GM19452 (cell line): Measurements from ENCODE around the gene GLRA1.
"Not testable (repeated sequence)": the region's sequence is repeated elsewhere in the genome, so short reads cannot be mapped to it uniquely, and the experiment has no call there.

Experiments
- ATAC-seq: cut with Tn5 transposase; IDR thresholded peaks from one replicate; pipeline ENCODE4 v1.9.1; 2021; ENCODE audit not compliant: unreplicated experiment

Gene GLRA1

DNA sequence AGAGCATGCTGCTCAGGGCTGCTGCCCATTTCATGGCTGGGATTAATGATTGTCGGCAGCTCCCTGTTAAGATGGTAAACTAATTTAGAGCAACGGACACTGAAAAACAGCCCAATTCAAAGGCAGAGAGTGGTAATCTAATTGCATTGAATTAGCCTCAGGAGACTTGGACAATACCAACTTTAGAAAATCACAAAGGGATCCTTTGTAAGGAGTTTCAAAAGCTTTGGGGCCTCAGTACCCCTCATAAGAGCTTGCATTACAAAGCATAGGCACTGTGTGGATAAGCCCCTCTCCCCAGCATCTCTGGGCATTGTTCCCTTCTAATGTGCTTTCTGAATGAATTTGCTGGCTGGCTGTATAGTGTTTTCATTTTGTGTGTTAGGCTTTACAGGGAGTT is 6.7 kb downstream of the GLRA1 start:
- ATAC-seq, result no peak

DNA sequence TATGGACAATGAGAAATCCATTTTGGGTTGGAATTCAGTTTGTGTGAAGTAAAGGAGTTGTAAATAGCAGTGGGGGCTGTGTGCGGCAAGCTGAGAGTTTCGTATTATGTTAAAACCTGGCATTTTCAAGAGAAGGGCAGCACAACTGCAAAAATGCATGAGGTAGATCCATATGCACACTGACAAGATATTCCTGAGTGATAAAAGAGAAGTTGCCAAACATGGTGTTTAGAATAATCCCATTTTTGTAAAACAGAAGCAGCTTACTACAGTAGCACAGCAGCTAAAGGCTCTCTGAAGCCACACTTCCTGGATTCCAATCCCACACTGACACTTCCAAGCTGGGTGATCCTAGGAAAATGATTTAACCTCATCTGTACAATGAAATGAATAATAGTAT is 11.2 kb downstream of the GLRA1 start:
- no peak for ATAC-seq

DNA sequence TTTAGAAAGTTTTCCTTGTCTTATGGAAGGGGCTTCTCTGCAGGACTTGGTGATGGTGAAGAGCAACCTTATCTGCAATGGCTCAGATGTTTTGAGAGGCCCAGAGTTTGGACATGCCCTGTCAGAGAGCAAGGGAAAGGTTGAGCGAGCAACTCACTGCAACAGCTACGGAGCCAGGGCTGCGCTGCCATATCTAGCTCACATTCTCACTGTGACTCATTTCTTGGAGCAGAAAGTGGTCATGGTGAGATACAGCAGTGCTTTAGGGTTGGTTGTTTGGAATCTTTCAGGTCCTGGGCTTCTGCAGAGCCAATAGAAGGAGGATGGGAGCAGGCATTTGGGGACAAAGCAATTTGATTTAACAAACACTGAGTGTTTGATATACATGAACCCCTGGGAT is 12.3 kb downstream of the GLRA1 start:
- ATAC-seq, result no peak

DNA sequence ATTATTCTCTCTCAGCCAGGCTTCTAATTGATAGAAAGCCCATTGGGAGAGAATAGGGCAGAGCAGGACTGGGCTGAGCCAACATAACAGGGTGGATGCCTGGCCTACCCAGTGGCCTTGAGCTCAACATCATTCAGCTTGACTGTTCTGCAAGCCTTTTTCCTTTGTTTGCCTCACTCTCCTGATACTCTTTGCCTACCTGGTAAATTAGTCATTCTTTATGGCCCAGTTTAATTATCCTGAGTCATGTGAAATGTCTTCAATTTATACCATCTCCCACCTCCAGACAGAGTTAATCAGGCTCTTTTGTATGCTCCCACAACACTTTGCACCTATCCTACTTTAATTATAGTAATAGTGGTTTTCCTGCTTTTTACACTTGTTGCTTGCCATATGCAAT is 13.6 kb downstream of the GLRA1 start:
- ATAC-seq, result no peak

DNA sequence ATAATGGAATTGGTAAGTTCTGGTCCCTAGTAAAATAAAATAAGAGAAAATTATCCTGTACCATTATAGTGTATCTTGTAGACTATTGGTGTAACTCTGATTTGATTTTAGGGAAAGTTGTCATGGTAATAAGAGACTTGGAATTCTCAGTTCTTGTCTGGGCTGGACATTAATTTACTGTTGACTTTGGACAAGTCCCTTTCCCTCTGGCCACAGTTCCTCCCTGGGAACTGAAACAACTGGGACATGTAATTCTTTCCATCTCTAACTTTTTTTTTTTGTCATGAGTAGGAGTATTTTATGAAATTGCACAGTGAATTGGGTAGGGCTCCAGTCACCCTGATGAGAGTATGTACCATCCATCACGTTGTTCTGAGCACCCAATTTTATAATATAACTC is 15.0 kb downstream of the GLRA1 start:
- ATAC-seq, result no peak

DNA sequence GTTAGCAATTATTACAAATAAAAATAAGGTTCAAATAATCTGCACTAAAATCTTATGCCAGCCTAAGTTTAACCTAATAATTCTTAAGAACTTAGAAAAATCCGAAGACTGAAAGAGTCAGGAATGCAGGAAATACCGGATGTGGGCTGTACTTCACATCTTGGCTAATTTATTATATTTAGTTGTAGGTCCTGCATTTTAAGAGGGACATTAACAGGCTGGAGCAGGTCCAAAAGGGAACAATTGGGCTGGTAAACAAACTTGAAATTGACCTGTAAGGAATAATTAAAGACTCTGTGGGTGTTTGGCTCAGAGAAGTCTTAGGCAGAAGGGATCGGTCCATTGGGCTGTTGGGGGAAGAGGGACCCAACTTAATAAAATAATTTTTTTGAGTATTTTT is 18.4 kb downstream of the GLRA1 start:
- no peak for ATAC-seq

DNA sequence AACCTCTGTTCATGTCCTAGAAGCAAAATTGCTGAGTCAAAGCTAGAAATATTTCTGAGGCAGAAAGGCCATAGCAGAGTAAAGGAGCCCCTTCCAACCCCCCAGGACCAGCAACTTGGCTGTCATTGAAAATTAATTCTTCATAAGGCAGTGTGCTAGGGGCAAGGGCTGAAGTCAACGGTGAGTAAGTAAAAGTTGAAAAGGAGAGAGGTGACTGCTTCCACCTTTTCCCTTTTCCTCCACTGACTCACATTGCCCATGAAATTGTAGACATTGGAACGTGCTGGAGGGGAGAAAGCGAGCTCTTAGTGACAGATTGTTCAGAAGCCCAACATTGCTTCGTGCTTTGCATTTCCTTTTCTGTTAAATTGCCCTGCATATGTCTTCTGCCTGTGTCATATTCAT is 19.1 kb downstream of the GLRA1 start:
- ATAC-seq, result no peak

DNA sequence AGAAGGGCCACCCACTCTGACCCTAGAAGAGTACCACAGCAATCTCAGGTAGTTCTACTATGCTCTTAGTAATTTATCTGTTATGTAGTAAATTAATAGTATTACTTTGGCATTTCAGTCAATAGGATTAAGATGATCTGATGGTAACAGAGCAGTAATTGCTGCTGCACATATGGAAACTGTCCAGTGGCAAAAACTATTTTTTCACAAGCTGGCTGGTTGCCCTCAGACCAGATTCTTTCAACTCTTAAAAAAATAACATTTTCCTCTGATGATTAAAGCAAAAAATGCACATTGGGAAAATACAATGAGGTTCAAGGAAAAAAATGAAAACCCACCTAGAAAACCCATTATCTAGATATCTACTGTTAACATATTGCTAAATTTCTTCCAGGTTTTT is 19.7 kb downstream of the GLRA1 start:
- no peak for ATAC-seq

DNA sequence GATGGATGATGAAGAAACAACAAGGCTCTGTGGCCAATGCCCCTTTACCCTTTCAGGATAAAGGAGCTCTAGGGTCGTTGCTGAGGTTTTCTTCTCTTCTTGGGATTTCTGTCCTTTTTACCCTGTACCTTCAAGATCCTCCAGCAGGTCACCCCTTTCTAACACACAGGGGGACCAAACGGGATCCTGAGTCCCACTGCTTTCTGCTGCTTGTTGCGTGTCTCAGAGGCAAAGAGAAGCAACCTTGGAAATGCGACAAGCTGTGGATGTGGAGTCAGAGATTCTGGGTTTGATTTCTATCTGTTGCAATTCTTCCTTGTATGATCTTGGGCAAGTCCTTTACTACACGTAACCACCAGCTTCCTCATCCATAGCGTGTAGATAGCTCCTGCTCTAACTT is 20.5 kb downstream of the GLRA1 start:
- no peak for ATAC-seq

DNA sequence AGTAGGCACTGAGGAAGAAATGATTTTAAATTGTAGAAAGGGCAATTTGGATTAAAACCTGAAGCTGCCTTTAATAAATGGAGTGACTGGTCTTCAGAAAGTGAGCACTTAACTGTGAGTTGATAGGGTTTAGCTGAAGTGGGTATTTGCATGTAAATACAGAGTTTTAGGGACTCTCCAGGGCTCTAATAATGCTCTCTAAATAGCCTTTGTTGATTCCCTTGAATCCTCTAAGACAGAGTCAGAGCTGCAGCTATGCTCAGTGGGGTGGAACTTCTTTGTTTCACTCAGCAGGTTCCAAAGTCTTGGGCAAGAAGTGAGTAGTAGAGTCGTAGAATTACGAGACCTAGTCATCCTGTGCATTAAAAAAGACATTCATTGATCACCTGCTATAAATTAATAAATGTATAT is 21.4 kb downstream of the GLRA1 start:
- ATAC-seq, result peak; percentile 92

DNA sequence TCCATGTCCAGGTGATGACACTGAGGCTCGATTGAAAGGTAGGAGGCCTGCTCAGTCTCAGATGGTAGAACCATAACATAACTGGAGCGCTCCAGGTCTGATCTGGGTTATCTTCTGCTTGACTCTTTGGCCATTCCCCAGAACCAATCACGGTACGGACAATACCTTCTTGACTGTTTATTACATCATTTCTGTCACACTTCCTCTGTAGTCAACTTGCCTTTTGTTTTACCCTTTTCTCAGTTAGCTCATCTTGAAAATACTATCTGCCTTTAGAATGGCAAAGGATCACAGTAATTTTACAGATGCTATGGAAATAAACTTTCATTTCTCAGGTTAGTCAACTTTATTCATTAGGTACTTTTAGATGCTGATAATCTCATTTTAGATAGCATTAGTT is 22.4 kb downstream of the GLRA1 start:
- no peak for ATAC-seq

DNA sequence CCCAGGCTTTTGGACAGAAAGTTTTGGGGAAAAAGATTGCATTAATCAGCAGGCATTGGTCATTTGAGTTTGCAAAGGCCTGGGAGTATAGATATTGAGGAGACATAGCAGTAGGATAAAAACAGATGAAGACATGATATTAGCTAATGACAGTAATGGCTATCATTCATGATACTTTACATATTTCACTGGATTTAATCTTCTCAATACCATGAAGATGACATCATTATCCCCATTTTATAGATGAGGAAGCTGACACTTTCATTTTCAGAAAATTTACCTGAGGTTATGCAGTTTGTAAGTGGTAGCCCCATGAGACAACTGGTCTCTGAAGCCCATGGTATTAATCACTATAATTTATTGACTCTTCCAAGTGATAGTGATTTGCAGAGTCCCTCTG is 23.0 kb downstream of the GLRA1 start:
- ATAC-seq, result no peak

DNA sequence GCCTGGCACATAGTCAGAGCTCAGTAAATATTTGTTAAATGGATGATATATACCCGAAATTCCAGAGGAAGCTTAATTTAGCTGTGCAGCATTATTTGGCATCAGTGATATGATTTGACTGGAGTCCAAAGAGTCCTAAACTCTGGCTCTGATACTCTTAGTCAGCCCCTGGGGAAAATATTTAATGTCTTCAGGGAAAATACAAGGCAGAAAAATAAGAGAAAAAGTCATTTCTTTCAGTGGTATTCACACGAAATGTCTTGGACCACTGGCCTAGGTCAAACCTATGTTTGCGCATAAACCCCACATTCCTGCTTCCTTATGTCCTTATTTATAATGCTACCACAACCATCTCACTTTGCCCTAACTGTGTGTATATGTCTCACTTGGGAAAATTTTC is 23.8 kb downstream of the GLRA1 start:
- no peak for ATAC-seq

DNA sequence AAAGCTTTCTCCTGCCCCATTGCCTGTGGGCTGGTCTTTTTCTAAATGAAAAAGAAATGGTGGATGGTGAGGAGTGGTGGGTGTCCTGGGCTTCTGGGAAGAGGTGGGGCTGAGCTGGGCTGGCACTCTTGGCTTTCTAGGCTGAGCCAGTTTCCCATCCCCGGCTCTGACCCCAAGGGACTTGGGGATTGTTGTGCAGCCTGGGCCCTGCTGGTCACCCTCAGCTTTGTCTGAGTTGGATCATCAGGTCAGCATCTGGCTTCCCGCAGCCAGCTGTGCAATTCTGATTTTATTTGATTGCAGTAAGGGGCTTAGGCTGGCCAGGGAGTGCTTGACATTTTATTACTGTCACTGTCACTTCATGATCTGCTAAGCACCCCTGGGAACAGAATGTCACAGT is 25.3 kb downstream of the GLRA1 start:
- ATAC-seq, result no peak

DNA sequence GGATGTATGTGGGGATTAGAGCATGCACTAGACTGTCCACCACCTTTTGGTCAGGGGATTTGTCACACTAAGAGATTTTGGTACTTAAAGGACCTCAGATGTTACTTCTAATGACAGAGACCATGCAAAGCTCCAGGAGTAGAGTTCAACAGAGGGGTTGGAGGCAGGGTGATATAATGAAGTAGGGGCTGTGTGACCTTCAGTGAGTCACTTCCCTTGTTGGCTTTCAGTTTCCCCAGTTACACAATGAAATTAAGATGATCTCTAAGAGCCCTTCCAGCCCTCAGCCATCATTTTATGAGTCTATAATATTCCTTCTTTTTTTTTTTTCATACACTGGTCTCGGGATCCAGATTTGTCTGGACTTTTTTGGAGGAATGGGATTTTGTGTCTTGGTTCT is 26.8 kb downstream of the GLRA1 start:
- ATAC-seq, result no peak

DNA sequence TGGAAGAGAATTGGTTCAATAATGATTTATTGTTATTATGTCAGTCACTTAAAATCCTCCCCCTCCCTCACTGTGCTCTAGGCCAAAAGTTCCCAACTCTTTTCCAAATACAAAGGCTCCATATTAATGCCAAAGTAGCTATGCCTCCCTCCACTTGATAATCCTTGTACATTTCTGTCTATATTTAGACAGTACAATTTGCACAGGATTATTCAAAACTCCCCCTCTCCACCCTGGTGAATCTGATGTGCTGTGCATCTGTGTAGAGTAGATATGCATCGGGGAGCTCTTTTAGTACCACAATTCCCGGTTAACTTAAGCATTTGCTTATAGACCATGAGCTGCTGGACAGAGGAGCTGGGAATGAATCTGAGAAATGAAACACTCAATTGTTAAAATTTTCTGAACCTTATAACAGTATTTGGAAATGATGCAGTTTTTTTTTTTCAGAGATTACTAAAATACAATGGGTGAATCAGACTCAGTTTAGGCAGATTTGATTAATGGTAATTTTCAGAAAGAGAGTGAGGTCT is 27.6 kb downstream of the GLRA1 start:
- no peak for ATAC-seq

DNA sequence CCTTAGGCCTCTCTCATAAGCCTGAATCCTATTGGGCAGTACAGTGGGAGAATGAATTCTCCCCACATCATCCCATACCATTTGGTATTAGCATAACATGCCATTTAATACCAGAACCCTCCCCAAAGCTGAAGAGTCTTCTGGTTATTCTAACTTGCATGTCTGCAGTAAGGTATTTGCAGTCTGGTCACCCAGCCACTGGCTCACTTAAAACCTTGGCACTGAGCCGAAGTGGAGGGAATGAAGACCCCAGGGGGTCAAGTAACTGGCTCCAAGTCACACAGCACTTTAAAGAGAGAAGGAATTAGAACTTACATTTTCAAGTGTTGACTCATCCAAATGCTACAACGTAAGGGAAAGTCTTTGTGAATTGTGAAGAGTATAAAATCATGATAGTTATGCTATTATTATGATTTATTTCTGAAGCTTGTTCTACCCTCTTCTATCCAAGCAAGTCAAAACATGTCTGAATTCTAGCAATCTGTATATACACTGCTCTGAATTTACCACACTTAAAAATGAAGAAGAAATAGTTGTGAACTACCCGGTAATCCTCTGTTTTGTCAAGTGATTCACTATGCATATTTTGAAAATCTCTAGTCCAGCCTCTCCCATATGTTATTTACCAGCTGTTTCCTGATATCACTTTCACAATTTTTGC is 28.5 kb downstream of the GLRA1 start:
- no peak for ATAC-seq

DNA sequence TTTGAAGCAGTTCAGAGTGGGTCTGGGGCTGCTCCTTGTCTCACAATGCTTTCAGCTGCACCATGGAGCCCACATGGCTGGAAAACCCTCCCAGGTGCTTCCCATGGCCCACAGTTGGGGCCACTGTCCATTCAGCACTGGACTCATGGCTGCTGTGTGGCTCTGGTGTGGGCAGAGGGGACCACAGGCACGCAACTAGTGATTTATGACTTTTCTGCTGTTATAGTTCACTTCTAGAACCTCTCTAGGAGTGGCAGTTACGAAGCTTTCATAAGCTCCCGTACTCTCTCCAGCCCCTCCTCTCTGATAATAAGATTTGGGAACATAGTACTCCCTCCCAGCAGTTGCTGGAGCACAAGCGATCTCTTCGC is 29.0 kb downstream of the GLRA1 start:
- ATAC-seq, result no peak

DNA sequence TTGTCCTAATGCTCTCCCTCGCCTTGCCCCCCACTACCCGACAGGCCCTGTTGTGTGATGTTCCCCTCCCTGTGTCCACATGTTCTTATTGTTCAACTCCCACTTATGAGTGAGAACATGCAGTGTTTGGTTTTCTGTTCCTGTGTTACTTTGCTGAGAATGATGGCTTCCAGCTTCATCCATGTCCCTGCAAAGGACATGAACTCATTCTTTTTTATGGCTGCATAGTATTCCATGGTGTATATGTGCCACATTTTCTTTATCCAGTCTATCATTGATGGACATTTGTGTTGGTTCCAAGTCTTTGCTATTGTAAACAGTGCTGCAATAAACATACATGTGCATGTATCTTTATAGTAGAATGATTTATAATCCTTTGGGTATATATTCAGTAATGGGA is 31.2 kb downstream of the GLRA1 start:
- not testable (repeated sequence) for ATAC-seq

DNA sequence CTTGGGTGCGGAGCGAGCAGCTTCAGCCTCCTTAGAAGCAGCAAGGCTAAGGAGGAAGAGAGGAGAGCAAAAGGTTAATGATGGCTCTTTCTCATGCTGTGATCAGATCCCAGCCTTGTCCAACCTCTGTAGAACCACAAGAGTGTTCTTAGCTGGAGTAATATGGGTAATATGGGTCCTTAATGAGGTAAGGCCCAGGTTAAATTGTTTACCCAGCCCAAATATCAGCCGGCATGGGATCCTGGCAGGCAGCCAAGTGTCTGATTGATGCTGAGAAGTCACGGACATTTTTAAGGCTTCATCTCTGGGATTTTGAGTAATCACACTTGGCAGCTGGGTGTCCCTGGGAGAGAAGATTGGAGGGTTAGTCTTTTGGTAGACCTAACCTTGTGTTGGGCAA is 32.3 kb downstream of the GLRA1 start:
- ATAC-seq, result no peak

DNA sequence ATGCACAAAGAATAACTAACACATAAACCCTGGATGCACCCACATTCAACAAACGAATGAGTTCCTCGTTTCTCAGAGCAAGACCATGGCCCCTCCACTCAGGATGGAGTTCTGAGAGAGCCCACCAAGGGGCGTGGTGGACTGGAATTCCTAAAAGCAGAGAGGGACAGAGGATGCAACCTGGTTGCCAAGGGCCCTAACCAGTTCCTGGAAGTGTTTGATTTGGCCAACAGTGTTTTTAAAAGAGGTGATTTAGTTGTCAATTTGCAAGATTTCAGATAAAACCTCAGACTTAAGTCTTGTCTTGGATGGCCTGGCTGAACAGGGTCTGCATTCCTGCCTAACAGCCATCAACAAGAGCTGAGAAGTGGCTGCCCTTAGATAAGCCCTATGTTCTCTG is 34.4 kb downstream of the GLRA1 start:
- ATAC-seq, result no peak

DNA sequence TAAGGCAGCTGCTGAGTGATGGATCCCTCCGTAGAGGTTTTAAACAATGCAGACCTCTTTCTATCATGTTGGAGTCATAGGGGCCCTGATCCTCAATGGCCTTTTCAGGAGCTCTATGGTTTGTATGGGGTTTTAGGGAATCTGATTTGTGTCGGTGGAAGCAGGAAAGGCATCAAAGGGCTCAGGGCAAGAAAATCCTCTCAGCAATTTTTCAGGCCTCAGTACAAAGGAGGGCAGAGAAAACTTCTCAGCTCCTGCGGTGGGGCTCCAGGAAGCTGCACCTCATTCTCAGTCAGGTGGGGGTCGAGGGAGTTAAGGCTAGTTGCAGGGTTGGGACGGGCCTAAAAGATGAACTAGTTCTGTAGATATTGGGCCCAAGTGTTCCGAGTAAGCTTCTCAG is 35.0 kb downstream of the GLRA1 start:
- no peak for ATAC-seq

DNA sequence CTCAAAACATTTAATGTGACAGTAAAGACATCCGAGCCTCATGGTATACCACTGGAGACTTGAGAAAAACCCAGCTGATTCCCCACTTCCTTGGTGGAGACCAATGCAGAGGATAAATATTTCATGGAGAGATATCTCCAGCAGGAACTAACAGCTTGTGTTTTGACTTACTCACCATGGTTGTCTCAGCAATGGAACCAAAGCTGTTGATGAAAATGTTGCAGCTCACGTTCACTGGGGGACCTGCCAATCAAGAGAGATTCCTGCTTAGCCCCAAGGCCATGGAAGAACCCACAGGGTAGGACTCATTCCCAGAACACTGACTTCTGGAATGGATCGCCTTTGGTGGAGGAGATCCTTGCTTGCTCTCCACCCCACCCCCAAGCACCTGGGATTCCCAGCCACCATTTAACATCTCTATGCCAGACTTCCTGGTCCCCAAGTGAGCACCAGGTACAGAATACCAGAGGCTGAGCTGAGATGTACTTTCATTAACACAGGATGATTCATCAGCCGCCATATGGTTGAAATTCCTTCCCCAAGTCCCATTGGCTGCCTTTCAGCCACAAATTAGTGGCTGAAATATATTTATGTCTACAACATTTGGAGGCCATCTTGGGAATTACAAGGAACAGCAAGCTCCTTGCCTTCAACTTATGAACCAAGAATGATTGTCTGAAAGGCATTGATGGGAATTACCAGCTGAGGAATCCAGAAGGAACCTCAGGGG is 37.9 kb downstream of the GLRA1 start:
- no peak for ATAC-seq
